Body of pancreas (tissue), 4 donors: Measurements from ENCODE around the gene FALEC. TPM values are rescaled to one million over a fixed set of nuclear protein-coding genes. Genes with fewer than 3 reads are reported as not detected.

Experiments used
- ATAC-seq: fragments of 150-250 bp; one replicate; pipeline ENCODE4 v1.9.1; 2016
- DNase-seq, 4 donors: peaks; one replicate each; pipeline ENCODE4 v3.0.0-alpha.2; 2019
- H3K27ac ChIP-seq, 4 donors: fragments of 200-600 bp; sonication (generic); 1 replicate in 3 of 4; 2 replicates in 1 of 4; pipeline versions ENCODE4 v1.5.1 to v1.6.1; 2016 to 2019; ENCODE audit warnings: mild to moderate bottlenecking in 1 of 4, mixed read lengths in 1 of 4, moderate library complexity in 1 of 4
- H3K27me3 ChIP-seq, 2 donors: fragments of 200-600 bp; sonication (generic); one replicate each; pipeline ENCODE4 v1.6.0; 2016; ENCODE audit warnings: mild to moderate bottlenecking in 1 of 2
- H3K36me3 ChIP-seq, 2 donors: fragments of 200-600 bp; sonication (generic); replicated peaks in 1 of 2; 2 replicates each; pipeline ENCODE4 v1.5.1; 2016; ENCODE audit warnings: low read depth in 2 of 2; ENCODE audit not compliant: insufficient read depth in 1 of 2
- H3K4me1 ChIP-seq: fragments of 200-600 bp; sonication (generic); one replicate; pipeline ENCODE4 v1.6.0; 2016
- H3K4me3 ChIP-seq, 2 donors: fragments of 200-600 bp; sonication (generic); 1 replicate in 1 of 2; 2 replicates in 1 of 2; pipeline ENCODE4 v1.5.1; 2016 to 2019
- H3K9me3 ChIP-seq, 3 donors: fragments of 200-600 bp; sonication (generic); 1 replicate in 2 of 3; 2 replicates in 1 of 3; pipeline ENCODE4 v1.5.1; 2016
- CTCF ChIP-seq, 7 experiments: fragments of 450-650 bp in 4 of 7; fragments of 200-600 bp in 3 of 7; sonication (generic) in 3 of 7; IDR thresholded peaks; one replicate each; pipeline ENCODE4 v1.5.1; 2016 to 2019; ENCODE audit warnings: antibody characterized with exemption in 7 of 7
- POLR2A ChIP-seq, 3 donors: fragments of 450-650 bp; IDR thresholded peaks; one replicate each; pipeline ENCODE4 v1.6.1; 2016; ENCODE audit warnings: antibody characterized with exemption in 3 of 3, mild to moderate bottlenecking in 2 of 3
- WGBS, 2 donors: methylation state at CpG; one replicate each; pipeline ENCODE4 v1.1.5; 2017; 5-methylcytosine and 5-hydroxymethylcytosine counted together
- intact Hi-C: fragments of 100-400 bp; cut with DNase I; formaldehyde crosslinking; loops from one replicate; pipeline ENCODE4 v1.15.1; 2023
- total RNA-seq, 2 donors: library from RNA; depleted of rRNA; stranded (reverse); fragments of >200 nt; gene quantifications; one replicate each; pipeline ENCODE4 v1.1.0, GENCODE V29; 2016

The FALEC gene
- total RNA-seq, 2 donors from 2014 or later = not detected

GRCh38 chr1:150546294-150546937 is 30.9 kb downstream of the FALEC start:
- Histone ChIP-seq H3K27me3 (no peaks in the 10 kb centered on the region), H3K4me1 (peaks cover 16% of the 10 kb centered on the region), H3K4me3 (no peak overlapping the region), H3K9me3 (no peaks in the 10 kb centered on the region), H3K36me3 (no peaks in the 10 kb centered on the region), H3K27ac (no peak overlapping the region)
- WGBS, 2 donors = 76 to 79% methylated on average over 16 of the region's 16 CpGs
- TF ChIP-seq POLR2A (IDR thresholded peaks at IDR 0.05) (no peak), CTCF (IDR thresholded peaks at IDR 0.05) (no peak)
- ATAC-seq (no peak), DNase-seq (no peak)
- intact Hi-C loops = no loop called here

GRCh38 chr1:150548324-150548631 is 32.7 kb downstream of the FALEC start:
- WGBS, 2 donors = 37 to 45% methylated on average over 4 of the region's 4 CpGs
- H3K36me3 ChIP-seq = no peaks in the 10 kb centered on the region
- H3K4me1 ChIP-seq = peaks cover 29% of the 10 kb centered on the region

GRCh38 chr1:150548632-150549495 is 33.3 kb downstream of the FALEC start, which contains the start of gene ADAMTSL4:
ADAMTSL4 (plus strand) TSS chr1:150549408; CDS start chr1:150552289, 2,881 bp downstream.
- ATAC-seq (peak; percentile 67), DNase-seq (peak in 3 of 4 donors; percentile 67 to 72 (median 70))
- intact Hi-C loops = no loop called here
- no peaks in the 10 kb centered on the region for H3K9me3 ChIP-seq
- no peaks in the 10 kb centered on the region for H3K36me3 ChIP-seq
- peak within 1 kb of the TSS in 1 of 2 donors; percentile 39 for H3K4me3 ChIP-seq
- peak in 5 of 7 experiments; percentile 8 to 32 (median 14) for TF ChIP-seq CTCF (IDR thresholded peaks at IDR 0.05)
- peak in 1 of 3 donors; percentile 17 for TF ChIP-seq POLR2A (IDR thresholded peaks at IDR 0.05)
- H3K27ac ChIP-seq = peak within 1 kb of the TSS; percentile 40 to 79 (median 60)
- WGBS, 2 donors = 0% methylated on average over 60 of the region's 91 CpGs; no CpG with 5 or more reads in 1 of the 2 donors
- peaks cover 29% of the 10 kb centered on the region for H3K4me1 ChIP-seq
- no peaks in the 10 kb centered on the region for H3K27me3 ChIP-seq

More at GRCh38 chr1:150548324-150548631, 32.7 kb downstream of the FALEC start:
- H3K27me3 ChIP-seq = no peaks in the 10 kb centered on the region
- no peak overlapping the region for H3K4me3 ChIP-seq
- H3K27ac ChIP-seq = peak overlapping the region; percentile 40 to 79 (median 56)
- TF ChIP-seq POLR2A (IDR thresholded peaks at IDR 0.05) (no peak), CTCF (IDR thresholded peaks at IDR 0.05) (no peak)
- intact Hi-C loops = no loop called here
- DNase-seq (no peak), ATAC-seq (no peak)
- no peaks in the 10 kb centered on the region for H3K9me3 ChIP-seq

GRCh38 chr1:150549496-150550221 is 34.1 kb downstream of the FALEC start:
- ATAC-seq (peak; percentile 19), DNase-seq (peak in 2 of 4 donors; percentile 37 to 45)
- Histone ChIP-seq H3K9me3 (no peaks in the 10 kb centered on the region), H3K4me1 (peaks cover 29% of the 10 kb centered on the region), H3K36me3 (no peaks in the 10 kb centered on the region), H3K4me3 (no peak overlapping the region), H3K27ac (peak overlapping the region in 2 of 4 donors; percentile 48 to 52), H3K27me3 (no peaks in the 10 kb centered on the region)
- WGBS, 2 donors = 15 to 54% methylated on average over 5 to 31 of the region's 43 CpGs
- TF ChIP-seq POLR2A (IDR thresholded peaks at IDR 0.05) = peak in 1 of 3 donors; percentile 13
- no peak for TF ChIP-seq CTCF (IDR thresholded peaks at IDR 0.05)
- intact Hi-C loops = loop anchor here (10.0 kb wide), 1 partner anchor 85 kb away; no protein-coding TSS in a partner anchor
